Panc1 (cell line): Measurements from ENCODE around the gene UNKL. TPM values are rescaled to one million over a fixed set of nuclear protein-coding genes. Genes with fewer than 3 reads are reported as not detected.

Source experiments
- ATAC-seq: fragments of 200-7000 bp; cut with Tn5 transposase; 2 replicates; pipeline ENCODE4 v1.9.1; 2020; ENCODE audit warnings: mild to moderate bottlenecking, moderate library complexity
- BruUV-seq: library from RNA; stranded (reverse); fragments of 400-500 nt; replicated peaks from 2 replicates; lab custom pipeline; 2021; lab: Mats Ljungman, UMichigan
- CTCF ChIA-PET: fragments of 300-600 bp; sonication (Branson Sonifier 250); formaldehyde crosslinking; loops from one replicate; lab custom pipeline; 2022; ENCODE audit warnings: antibody characterized with exemption; lab: Charles Lee
- POLR2A ChIA-PET: fragments of 300-600 bp; sonication (Branson Sonifier 250); formaldehyde crosslinking; loops from one replicate; lab custom pipeline; 2022; ENCODE audit warnings: antibody characterized with exemption; lab: Charles Lee
- DNase-seq: peaks from one replicate; pipeline ENCODE4 v3.0.0-alpha.2; 2010; ENCODE audit warnings: low read depth, low spot score
- H3K27ac ChIP-seq: 2 replicates; pipeline ENCODE4 v1.5.1; 2011; ENCODE audit warnings: mild to moderate bottlenecking, low read length, inconsistent platforms
- H3K27me3 ChIP-seq: fragments of 200-500 bp; sonication (Bioruptor generic); 2 replicates; pipeline ENCODE4 v1.6.0; 2014; ENCODE audit warnings: low read length, inconsistent platforms; ENCODE audit not compliant: control insufficient read depth, insufficient read depth
- H3K36me3 ChIP-seq: fragments of 200-500 bp; sonication (Bioruptor generic); 2 replicates; pipeline ENCODE4 v1.5.1; 2014; ENCODE audit warnings: inconsistent platforms, mild to moderate bottlenecking, low read length, moderate library complexity; ENCODE audit not compliant: control insufficient read depth, insufficient read depth
- H3K4me1 ChIP-seq: 2 replicates; pipeline ENCODE4 v1.5.1; 2011; ENCODE audit warnings: inconsistent platforms, mild to moderate bottlenecking, low read length, moderate library complexity; ENCODE audit not compliant: control insufficient read depth, insufficient read depth
- H3K4me3 ChIP-seq, 2 experiments: 2 replicates each; pipeline ENCODE4 v1.5.1; 2011 to 2012; ENCODE audit warnings: low read depth in 2 of 2, low read length in 2 of 2, mild to moderate bottlenecking in 2 of 2, inconsistent platforms in 1 of 2, moderate library complexity in 1 of 2
- H3K9me3 ChIP-seq: fragments of 200-500 bp; sonication (Bioruptor generic); 2 replicates; pipeline ENCODE4 v1.5.1; 2014; ENCODE audit warnings: low read depth, mild to moderate bottlenecking, inconsistent platforms, low read length, moderate library complexity; ENCODE audit not compliant: control insufficient read depth, insufficient read depth
- POLR2AphosphoS5 ChIP-seq: IDR thresholded peaks from 2 replicates; pipeline ENCODE4 v1.6.1; 2012; ENCODE audit warnings: mild to moderate bottlenecking, low read depth, low read length, moderate library complexity
- SIN3A ChIP-seq: IDR thresholded peaks from 2 replicates; pipeline ENCODE4 v1.6.1; 2012; ENCODE audit warnings: low read depth, mild to moderate bottlenecking, low read length, moderate library complexity, borderline replicate concordance; ENCODE audit not compliant: insufficient read depth
- TCF7L2 ChIP-seq: IDR thresholded peaks from 2 replicates; pipeline ENCODE4 v1.6.1; 2011; ENCODE audit warnings: mild to moderate bottlenecking, low read depth, low read length, inconsistent platforms
- in situ Hi-C: cut with HindIII; loops from 2 replicates; pipeline ENCODE4 v1.10.0; 2016; ENCODE audit warnings: low sequenced_read_pairs, low pct_unique_long_range_greater_than_20kb
- intact Hi-C: fragments of 100-400 bp; cut with micrococcal nuclease; formaldehyde crosslinking; loops from one replicate; pipeline ENCODE4 v1.10.0; 2022; ENCODE audit not compliant: unreplicated experiment
- total RNA-seq: library from RNA; stranded (reverse); gene quantifications from one replicate; pipeline ENCODE4 v1.2.1, GENCODE V29; 2021; ENCODE audit not compliant: unreplicated experiment
- TF ChIP-seq, protein P1 (sequence below): fragments of 450-650 bp; IDR thresholded peaks from 2 replicates; pipeline ENCODE4 v1.5.1; 2017; ENCODE audit warnings: mild to moderate bottlenecking
- TF ChIP-seq, protein P2 (sequence below), 2 experiments: IDR thresholded peaks; 2 replicates each; pipeline ENCODE4 v1.6.1; 2011 to 2012; ENCODE audit warnings: low read depth in 2 of 2, control low read depth in 1 of 2, low read length in 1 of 2, mild to moderate bottlenecking in 1 of 2, moderate library complexity in 1 of 2; ENCODE audit not compliant: insufficient read depth in 1 of 2

UNKL gene
- total RNA-seq, 1 experiment from 2014 or later: 26.6 TPM

DNA sequence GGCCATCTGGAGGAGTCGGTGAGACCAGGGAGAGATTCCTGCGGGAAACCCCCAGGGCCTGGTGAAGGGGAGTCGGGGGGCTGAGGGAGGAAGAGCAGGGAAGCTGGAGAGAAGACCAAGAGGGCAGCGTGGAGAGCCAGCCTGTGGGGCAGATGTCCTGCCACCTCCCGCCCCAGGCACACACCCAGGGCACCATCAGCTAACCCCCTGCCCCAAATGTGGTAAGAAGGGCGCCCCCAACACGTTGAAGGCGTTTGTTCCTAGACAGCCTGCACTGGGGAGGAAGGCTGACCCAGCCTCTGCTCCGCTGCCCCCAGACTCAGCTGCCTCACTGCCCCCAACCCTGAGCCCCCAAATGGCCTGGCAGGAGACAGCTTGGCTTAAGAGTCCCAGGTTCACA, 79.8 kb downstream of the UNKL start:
- peaks cover 20% of the 10 kb centered on the region for H3K4me1 ChIP-seq
- CTCF ChIA-PET: no interaction called here
- POLR2A ChIA-PET: no interaction called here
- no peaks in the 10 kb centered on the region for H3K9me3 ChIP-seq
- in situ Hi-C loops: no loop called here
- no peaks in the 10 kb centered on the region for H3K36me3 ChIP-seq
- H3K4me3 ChIP-seq: 0 out of 4 replicates have a peak overlapping the region, but pooled peaks of 1 of the 2 experiments have one; percentile 46
- DNase-seq (no peak), ATAC-seq (no peak)
- intact Hi-C loops: no loop called here
- H3K27me3 ChIP-seq: no peaks in the 10 kb centered on the region
- H3K27ac ChIP-seq: no peak overlapping the region
- no TSS peak for BruUV-seq
- no peak for TF ChIP-seq POLR2AphosphoS5
- TF ChIP-seq, protein P1, sequence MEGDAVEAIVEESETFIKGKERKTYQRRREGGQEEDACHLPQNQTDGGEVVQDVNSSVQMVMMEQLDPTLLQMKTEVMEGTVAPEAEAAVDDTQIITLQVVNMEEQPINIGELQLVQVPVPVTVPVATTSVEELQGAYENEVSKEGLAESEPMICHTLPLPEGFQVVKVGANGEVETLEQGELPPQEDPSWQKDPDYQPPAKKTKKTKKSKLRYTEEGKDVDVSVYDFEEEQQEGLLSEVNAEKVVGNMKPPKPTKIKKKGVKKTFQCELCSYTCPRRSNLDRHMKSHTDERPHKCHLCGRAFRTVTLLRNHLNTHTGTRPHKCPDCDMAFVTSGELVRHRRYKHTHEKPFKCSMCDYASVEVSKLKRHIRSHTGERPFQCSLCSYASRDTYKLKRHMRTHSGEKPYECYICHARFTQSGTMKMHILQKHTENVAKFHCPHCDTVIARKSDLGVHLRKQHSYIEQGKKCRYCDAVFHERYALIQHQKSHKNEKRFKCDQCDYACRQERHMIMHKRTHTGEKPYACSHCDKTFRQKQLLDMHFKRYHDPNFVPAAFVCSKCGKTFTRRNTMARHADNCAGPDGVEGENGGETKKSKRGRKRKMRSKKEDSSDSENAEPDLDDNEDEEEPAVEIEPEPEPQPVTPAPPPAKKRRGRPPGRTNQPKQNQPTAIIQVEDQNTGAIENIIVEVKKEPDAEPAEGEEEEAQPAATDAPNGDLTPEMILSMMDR: peak; percentile 14; the same call in 1 of the 2 replicates
- TF ChIP-seq, protein P2, sequence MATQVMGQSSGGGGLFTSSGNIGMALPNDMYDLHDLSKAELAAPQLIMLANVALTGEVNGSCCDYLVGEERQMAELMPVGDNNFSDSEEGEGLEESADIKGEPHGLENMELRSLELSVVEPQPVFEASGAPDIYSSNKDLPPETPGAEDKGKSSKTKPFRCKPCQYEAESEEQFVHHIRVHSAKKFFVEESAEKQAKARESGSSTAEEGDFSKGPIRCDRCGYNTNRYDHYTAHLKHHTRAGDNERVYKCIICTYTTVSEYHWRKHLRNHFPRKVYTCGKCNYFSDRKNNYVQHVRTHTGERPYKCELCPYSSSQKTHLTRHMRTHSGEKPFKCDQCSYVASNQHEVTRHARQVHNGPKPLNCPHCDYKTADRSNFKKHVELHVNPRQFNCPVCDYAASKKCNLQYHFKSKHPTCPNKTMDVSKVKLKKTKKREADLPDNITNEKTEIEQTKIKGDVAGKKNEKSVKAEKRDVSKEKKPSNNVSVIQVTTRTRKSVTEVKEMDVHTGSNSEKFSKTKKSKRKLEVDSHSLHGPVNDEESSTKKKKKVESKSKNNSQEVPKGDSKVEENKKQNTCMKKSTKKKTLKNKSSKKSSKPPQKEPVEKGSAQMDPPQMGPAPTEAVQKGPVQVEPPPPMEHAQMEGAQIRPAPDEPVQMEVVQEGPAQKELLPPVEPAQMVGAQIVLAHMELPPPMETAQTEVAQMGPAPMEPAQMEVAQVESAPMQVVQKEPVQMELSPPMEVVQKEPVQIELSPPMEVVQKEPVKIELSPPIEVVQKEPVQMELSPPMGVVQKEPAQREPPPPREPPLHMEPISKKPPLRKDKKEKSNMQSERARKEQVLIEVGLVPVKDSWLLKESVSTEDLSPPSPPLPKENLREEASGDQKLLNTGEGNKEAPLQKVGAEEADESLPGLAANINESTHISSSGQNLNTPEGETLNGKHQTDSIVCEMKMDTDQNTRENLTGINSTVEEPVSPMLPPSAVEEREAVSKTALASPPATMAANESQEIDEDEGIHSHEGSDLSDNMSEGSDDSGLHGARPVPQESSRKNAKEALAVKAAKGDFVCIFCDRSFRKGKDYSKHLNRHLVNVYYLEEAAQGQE (IDR thresholded peaks at IDR 0.05; ENCODE audit: insufficient read depth in 1 of 2, low read depth in 2 of 2, low read length in 1 of 2): no peak

GRCh38 chr16:1333854-1334700, 80.4 kb downstream of the UNKL start:
- ATAC-seq: no peak
- BruUV-seq: no TSS peak
- H3K36me3 ChIP-seq: no peaks in the 10 kb centered on the region
- H3K4me3 ChIP-seq: peak overlapping the region; percentile 38 to 46
- H3K9me3 ChIP-seq: no peaks in the 10 kb centered on the region
- H3K4me1 ChIP-seq: peaks cover 20% of the 10 kb centered on the region
- intact Hi-C loops (no loop called here), in situ Hi-C loops (no loop called here)
- TF ChIP-seq, protein P1: no peak
- TF ChIP-seq TCF7L2 (no peak), SIN3A (no peak), POLR2AphosphoS5 (no peak)
- TF ChIP-seq, protein P2 (IDR thresholded peaks at IDR 0.05; ENCODE audit: insufficient read depth in 1 of 2, low read depth in 2 of 2, low read length in 1 of 2): no peak
- ChIA-PET POLR2A (no interaction called here), CTCF (no interaction called here)
- no peak for DNase-seq
- no peak overlapping the region for H3K27ac ChIP-seq
- no peaks in the 10 kb centered on the region for H3K27me3 ChIP-seq
